Fibroblast of skin of right biceps (primary cell): ENCODE data around the gene WSCD2.

Experiments
- DNase-seq: peaks from one replicate; pipeline ENCODE4 v3.0.0-alpha.2; 2013

WSCD2 gene

GRCh38 chr12:108131035-108131434 is 1.9 kb downstream of the WSCD2 start:
- no peak for DNase-seq

DNA sequence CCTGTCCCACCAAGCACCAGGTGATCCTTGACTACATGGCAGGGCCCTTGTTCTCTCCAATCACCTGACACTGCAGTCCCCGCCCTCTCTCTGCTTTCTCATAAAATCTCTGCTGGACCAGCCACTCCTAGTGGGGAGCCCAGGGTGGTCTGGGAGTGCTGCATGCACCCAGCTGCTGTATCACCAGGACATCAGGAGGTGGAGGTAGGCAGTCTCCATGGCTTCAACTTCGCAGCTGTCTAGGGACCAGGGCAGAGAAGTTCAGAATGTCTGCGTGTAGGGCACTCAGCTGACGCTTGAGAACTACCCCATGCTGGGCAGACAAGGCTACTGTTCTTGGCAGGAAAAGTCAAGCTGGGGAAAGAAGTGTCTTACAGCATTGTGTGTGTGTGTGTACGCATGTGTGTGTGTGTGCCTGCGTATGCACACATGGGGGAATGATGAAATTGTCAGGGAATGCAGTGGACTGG is 2.6 kb downstream of the WSCD2 start:
- no peak for DNase-seq

GRCh38 chr12:108133482-108133881 is 4.4 kb downstream of the WSCD2 start:
- no peak for DNase-seq

- no peak for DNase-seq
These were observed 5.7 kb downstream of the WSCD2 start for GRCh38 chr12:108134744-108135143.

DNA sequence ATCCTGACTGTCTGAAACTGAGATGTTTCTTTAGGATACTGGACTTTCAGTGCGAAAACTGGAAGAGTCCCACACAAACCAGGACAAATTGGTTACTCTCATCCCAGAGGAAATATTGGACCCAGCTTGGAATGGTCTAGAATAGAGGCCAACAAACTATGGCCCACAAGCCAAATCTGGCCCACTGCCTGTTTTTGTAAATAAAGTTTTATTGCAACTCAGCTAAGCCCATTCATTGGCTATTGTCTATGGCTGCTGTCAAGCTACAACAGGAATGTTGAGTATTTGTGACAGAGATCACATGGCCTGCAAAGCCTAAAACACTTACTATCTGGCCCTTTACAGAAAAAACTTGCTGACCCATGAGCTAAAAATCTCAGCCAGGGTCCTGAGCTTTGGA is 6.5 kb downstream of the WSCD2 start:
- DNase-seq, result no peak

GRCh38 chr12:108136697-108137096 is 7.6 kb downstream of the WSCD2 start:
- no peak for DNase-seq

GRCh38 chr12:108139454-108139853 is 10.4 kb downstream of the WSCD2 start:
- no peak for DNase-seq

- DNase-seq, result no peak
These were observed 11.4 kb downstream of the WSCD2 start for GRCh38 chr12:108140501-108140900.

- DNase-seq, result no peak
These were observed 12.6 kb downstream of the WSCD2 start for GRCh38 chr12:108141600-108142130.

GRCh38 chr12:108143144-108143543 is 14.1 kb downstream of the WSCD2 start:
- no peak for DNase-seq

DNA sequence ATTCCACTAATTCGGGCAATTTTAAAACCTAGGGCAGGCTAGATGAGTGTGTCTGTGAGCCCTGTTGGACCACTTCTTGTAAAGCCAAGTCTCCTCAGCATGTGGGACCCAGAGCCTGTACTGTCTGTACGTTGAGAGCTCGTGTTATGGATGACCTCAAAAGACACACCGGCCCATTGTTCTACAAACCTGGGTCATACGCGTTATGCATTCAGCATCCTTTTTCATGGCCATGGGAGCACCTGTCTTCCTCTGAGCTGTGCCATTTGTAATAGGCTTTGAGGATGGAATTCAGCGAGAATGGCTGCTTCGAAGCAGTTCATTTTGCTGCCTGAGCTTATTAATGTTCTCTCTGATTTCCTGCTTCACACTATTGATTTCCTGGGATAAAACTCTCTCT is 15.0 kb downstream of the WSCD2 start:
- no peak for DNase-seq

- DNase-seq, result no peak
These were observed 15.9 kb downstream of the WSCD2 start for GRCh38 chr12:108145011-108145410.

- DNase-seq, result no peak
These were observed 17.2 kb downstream of the WSCD2 start for GRCh38 chr12:108146035-108146893.

GRCh38 chr12:108147279-108147678 is 18.2 kb downstream of the WSCD2 start:
- no peak for DNase-seq

GRCh38 chr12:108148521-108149074 is 19.5 kb downstream of the WSCD2 start:
- no peak for DNase-seq

GRCh38 chr12:108150436-108150835 is 21.3 kb downstream of the WSCD2 start:
- no peak for DNase-seq

- DNase-seq, result no peak
These were observed 22.6 kb downstream of the WSCD2 start for GRCh38 chr12:108151533-108152169.

- DNase-seq, result no peak
These were observed 23.1 kb downstream of the WSCD2 start for GRCh38 chr12:108152170-108152538.

- no peak for DNase-seq
These were observed 27.6 kb downstream of the WSCD2 start for GRCh38 chr12:108156717-108157116.

GRCh38 chr12:108157870-108158459 is 28.9 kb downstream of the WSCD2 start:
- DNase-seq, result no peak

- no peak for DNase-seq
These were observed 33.1 kb downstream of the WSCD2 start for GRCh38 chr12:108162207-108162606.

- no peak for DNase-seq
These were observed 37.4 kb downstream of the WSCD2 start for GRCh38 chr12:108166505-108166904.

DNA sequence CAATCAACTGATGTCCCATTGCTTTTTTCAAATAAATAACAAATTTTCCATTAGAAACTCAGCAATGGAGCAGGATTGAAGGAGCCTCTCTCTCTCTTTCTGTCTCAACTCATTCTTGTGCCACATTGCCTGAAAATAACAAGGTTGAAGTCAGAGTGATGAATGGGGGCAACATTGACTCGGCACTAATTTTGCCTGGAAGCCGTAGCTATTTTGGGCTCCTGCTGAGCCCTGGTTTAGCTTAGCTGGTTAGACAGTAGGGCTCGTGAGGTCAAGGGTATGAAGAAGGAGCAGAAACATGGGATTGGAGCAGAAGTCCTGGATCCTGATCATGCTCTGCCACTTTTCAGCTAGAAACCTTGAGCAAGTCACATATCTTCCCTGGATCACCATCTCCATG is 38.9 kb downstream of the WSCD2 start:
- DNase-seq, result no peak
